K562 (cell line): ENCODE data around the gene ANKMY1. TPM values are rescaled to one million over a fixed set of nuclear protein-coding genes. Genes with fewer than 3 reads are reported as not detected.

Experiments
- ATF7 ChIP-seq: fragments of 450-650 bp; IDR thresholded peaks from 2 replicates; pipeline ENCODE4 v1.7.1; 2014; ENCODE audit warnings: mild to moderate bottlenecking, moderate library complexity
- BRD4 ChIP-seq: fragments of 200-600 bp; sonication (generic); IDR thresholded peaks from 2 replicates; pipeline ENCODE4 v1.6.1; 2017; ENCODE audit warnings: inconsistent platforms
- CEBPB ChIP-seq: fragments of 450-650 bp; IDR thresholded peaks from 2 replicates; pipeline ENCODE4 v1.6.1; 2016; ENCODE audit warnings: missing genetic modification characterization, missing compliant biosample characterization
- CREB3L1 ChIP-seq: fragments of 450-650 bp; IDR thresholded peaks from 2 replicates; pipeline ENCODE4 v1.6.1; 2014; ENCODE audit warnings: low read depth, mild to moderate bottlenecking, moderate library complexity, borderline replicate concordance
- EP400 ChIP-seq: fragments of 450-650 bp; IDR thresholded peaks from 2 replicates; pipeline ENCODE4 v1.6.1; 2017; ENCODE audit warnings: antibody characterized with exemption, mild to moderate bottlenecking, moderate library complexity
- GABPB1 ChIP-seq: sonication (generic); formaldehyde crosslinking; IDR thresholded peaks from 2 replicates; pipeline ENCODE4 v1.8.0; 2022; ENCODE audit warnings: mild to moderate bottlenecking, missing genetic modification reagents
- GATA2 ChIP-seq: sonication (generic); formaldehyde crosslinking; IDR thresholded peaks from 2 replicates; pipeline ENCODE4 v1.4.0; 2020; ENCODE audit warnings: mild to moderate bottlenecking, missing genetic modification reagents
- GTF2B ChIP-seq: IDR thresholded peaks from 2 replicates; pipeline ENCODE4 v1.6.1; 2011; ENCODE audit not compliant: insufficient read length; ENCODE audit errors: extremely low read depth
- GTF3C2 ChIP-seq: IDR thresholded peaks from 3 replicates; pipeline ENCODE4 v1.6.1; 2011; ENCODE audit warnings: borderline replicate concordance, mild to moderate bottlenecking, moderate library complexity; ENCODE audit not compliant: insufficient read length; ENCODE audit errors: extremely low read depth
- IRF2 ChIP-seq: sonication (generic); formaldehyde crosslinking; IDR thresholded peaks from 2 replicates; pipeline ENCODE4 v1.8.1; 2022; ENCODE audit warnings: mild to moderate bottlenecking, missing genetic modification reagents
- IRF9 ChIP-seq: fragments of 450-650 bp; IDR thresholded peaks from 2 replicates; pipeline ENCODE4 v1.6.1; 2016; ENCODE audit warnings: missing biosample characterization, missing genetic modification characterization
- JUN ChIP-seq, 2 experiments: sonication (generic) in 1 of 2; formaldehyde crosslinking in 1 of 2; IDR thresholded peaks; 2 replicates each; pipeline versions ENCODE4 v1.6.1 to v1.8.0; 2012 to 2022; ENCODE audit warnings: borderline replicate concordance in 2 of 2, mild to moderate bottlenecking in 2 of 2, improper control_type of control experiment in 1 of 2, low read depth in 1 of 2, low read length in 1 of 2, missing genetic modification reagents in 1 of 2
- KDM5B ChIP-seq: fragments of 200-600 bp; sonication (generic); IDR thresholded peaks from 2 replicates; pipeline ENCODE4 v1.6.1; 2012; ENCODE audit warnings: low read depth, mild to moderate bottlenecking, moderate library complexity, low read length, control low read depth, inconsistent platforms; ENCODE audit not compliant: insufficient replicate concordance
- MCM7 ChIP-seq, 2 experiments: fragments of 450-650 bp; IDR thresholded peaks; 2 replicates each; pipeline ENCODE4 v1.6.1; 2016 to 2018
- MED1 ChIP-seq: sonication (generic); formaldehyde crosslinking; IDR thresholded peaks from 2 replicates; pipeline ENCODE4 v1.8.1; 2023; ENCODE audit warnings: missing genetic modification reagents, borderline replicate concordance
- SMAD2 ChIP-seq: fragments of 150-350 bp; IDR thresholded peaks from 2 replicates; pipeline ENCODE4 v1.6.1; 2014; ENCODE audit warnings: low read depth, mild to moderate bottlenecking, low read length
- SREBF2 ChIP-seq: sonication (generic); formaldehyde crosslinking; IDR thresholded peaks from 2 replicates; pipeline ENCODE4 v1.4.0; 2020; ENCODE audit warnings: mild to moderate bottlenecking, missing genetic modification reagents
- ZBTB1 ChIP-seq: sonication (generic); formaldehyde crosslinking; IDR thresholded peaks from 2 replicates; pipeline ENCODE4 v1.8.1; 2023; ENCODE audit warnings: missing genetic modification reagents, low read depth, mild to moderate bottlenecking, borderline replicate concordance
- ZC3H11A ChIP-seq: IDR thresholded peaks from 2 replicates; pipeline ENCODE4 v1.6.1; 2012; ENCODE audit warnings: low read depth, low read length, improper control_type of control experiment
- ZFX ChIP-seq: sonication (generic); formaldehyde crosslinking; IDR thresholded peaks from 2 replicates; pipeline ENCODE4 v1.8.0; 2022; ENCODE audit warnings: mild to moderate bottlenecking, missing genetic modification reagents, moderate library complexity
- ZNF280A ChIP-seq: fragments of 450-650 bp; IDR thresholded peaks from 2 replicates; pipeline ENCODE4 v1.6.1; 2018; ENCODE audit warnings: mild to moderate bottlenecking, low read depth; ENCODE audit not compliant: partially characterized antibody
- polyA plus RNA-seq, 8 experiments: library from polyadenylated mRNA; depleted of rRNA in 4 of 8; stranded (reverse) in 5 of 8; unstranded in 3 of 8; fragments of >200 nt; fragmentation: Nextera tagmentation in 2 of 8; fragmentation: Illumina TruSeq in 1 of 8; extraction: Ambion mirVana in 2 of 8; extraction: Trizol in 1 of 8; gene quantifications; 2 replicates each; pipeline versions ENCODE4 v1.2.1 to v1.2.3, GENCODE V29; 2011 to 2014; ENCODE audit warnings: inconsistent platforms in 1 of 8, missing spikeins in 1 of 8
- total RNA-seq, 7 experiments: library from RNA; depleted of rRNA in 6 of 7; stranded (reverse); fragments of >200 nt in 6 of 7; fragmentation: Illumina TruSeq in 2 of 7; extraction: Trizol in 2 of 7; gene quantifications; 2 replicates each; pipeline versions ENCODE4 v1.2.1 to v1.2.3, GENCODE V29; 2011 to 2021; ENCODE audit warnings: low replicate concordance in 1 of 7

Gene ANKMY1
- total and polyA plus RNA-seq, 9 of the 15 experiments (the other 6 are each of a cell fraction or from before 2014, with no cell fraction given) = 0.75 to 15.1 (median 11.7) TPM

GRCh38 chr2:240584486-240585031 is 26.8 kb upstream of the ANKMY1 start (continued):
- no peak for TF ChIP-seq GTF3C2
- no peak for TF ChIP-seq GATA2 (CRISPR knock-in tag)
- TF ChIP-seq ZNF280A = no peak
- no peak for TF ChIP-seq GTF2B
- no peak for TF ChIP-seq MCM7 (IDR thresholded peaks at IDR 0.05)
- TF ChIP-seq MED1 (CRISPR knock-in tag) = no peak
- peak; percentile 80; the same call in 1 of the 2 replicates for TF ChIP-seq CREB3L1
- no peak for TF ChIP-seq SMAD2
- TF ChIP-seq IRF2 (CRISPR knock-in tag) = no peak
- no peak for TF ChIP-seq ZC3H11A
- TF ChIP-seq ZBTB1 (CRISPR knock-in tag) = no peak
- TF ChIP-seq KDM5B = peak; percentile 10
- no peak for TF ChIP-seq GABPB1 (CRISPR knock-in tag)
- TF ChIP-seq JUN (IDR thresholded peaks at IDR 0.05; ENCODE audit: borderline replicate concordance, low read depth, low read length) = 0 out of 2 replicates have a peak, but pooled peaks have one; percentile 16
- no peak for TF ChIP-seq JUN (CRISPR knock-in tag; IDR thresholded peaks at IDR 0.05; ENCODE audit: borderline replicate concordance)
- TF ChIP-seq IRF9 = no peak
- peak; percentile 38; the same call in 1 of the 2 replicates for TF ChIP-seq CEBPB
- no peak for TF ChIP-seq SREBF2 (CRISPR knock-in tag)
- peak; percentile 79 for TF ChIP-seq EP400
- peak; percentile 45; the same call in 1 of the 2 replicates for TF ChIP-seq ATF7
- peak; percentile 46; the same call in 1 of the 2 replicates for TF ChIP-seq ZFX (CRISPR knock-in tag)
- no peak for TF ChIP-seq BRD4
